Gastroesophageal sphincter (tissue), 4 donors: Measurements from ENCODE around the gene DAB1. TPM values are rescaled to one million over a fixed set of nuclear protein-coding genes. Genes with fewer than 3 reads are reported as not detected.

ENCODE experiments used
- ATAC-seq: fragments of 150-250 bp; one replicate; pipeline ENCODE4 v1.9.1; 2016; ENCODE audit warnings: mild to moderate bottlenecking, moderate library complexity
- H3K27ac ChIP-seq, 4 donors: fragments of 200-600 bp; sonication (generic) in 3 of 4; 1 replicate in 3 of 4; 2 replicates in 1 of 4; pipeline ENCODE4 v1.5.1; 2016 to 2019
- H3K27me3 ChIP-seq: fragments of 200-600 bp; sonication (generic); one replicate; pipeline ENCODE4 v1.5.1; 2019
- H3K36me3 ChIP-seq, 2 donors: fragments of 200-600 bp; sonication (generic); one replicate each; pipeline ENCODE4 v1.5.1; 2019; ENCODE audit warnings: control low read depth in 1 of 2
- H3K4me1 ChIP-seq, 3 donors: fragments of 200-600 bp; sonication (generic); 1 replicate in 2 of 3; 2 replicates in 1 of 3; pipeline ENCODE4 v1.5.1; 2016 to 2019; ENCODE audit warnings: control low read depth in 2 of 3
- H3K4me3 ChIP-seq, 2 donors: fragments of 200-600 bp; sonication (generic); one replicate each; pipeline ENCODE4 v1.5.1; 2019; ENCODE audit warnings: mild to moderate bottlenecking in 1 of 2, moderate library complexity in 1 of 2
- H3K9me3 ChIP-seq, 3 donors: fragments of 200-600 bp; sonication (generic); one replicate each; pipeline ENCODE4 v1.5.1; 2017 to 2019; ENCODE audit warnings: control low read depth in 2 of 3
- CTCF ChIP-seq, 4 experiments: fragments of 200-600 bp in 2 of 4; fragments of 450-650 bp in 2 of 4; sonication (generic) in 1 of 4; IDR thresholded peaks; one replicate each; pipeline ENCODE4 v1.5.1; 2017 to 2019; ENCODE audit warnings: antibody characterized with exemption in 4 of 4, mild to moderate bottlenecking in 2 of 4, moderate library complexity in 2 of 4
- EP300 ChIP-seq: sonication (generic); formaldehyde crosslinking; IDR thresholded peaks from one replicate; pipeline ENCODE4 v1.6.1; 2017; ENCODE audit warnings: antibody characterized with exemption, mild to moderate bottlenecking
- POLR2A ChIP-seq, 2 donors: fragments of 450-650 bp; IDR thresholded peaks; one replicate each; pipeline ENCODE4 v1.6.1; 2017; ENCODE audit warnings: antibody characterized with exemption in 2 of 2, mild to moderate bottlenecking in 2 of 2, moderate library complexity in 1 of 2
- POLR2AphosphoS5 ChIP-seq: sonication (generic); formaldehyde crosslinking; IDR thresholded peaks from one replicate; pipeline ENCODE4 v1.6.1; 2017; ENCODE audit warnings: antibody characterized with exemption
- WGBS, 2 donors: methylation state at CpG; one replicate each; pipeline ENCODE4 v1.1.5; 2018; ENCODE audit warnings: low coverage in 1 of 2; 5-methylcytosine and 5-hydroxymethylcytosine counted together
- total RNA-seq, 4 donors: library from RNA; depleted of rRNA; stranded (reverse); fragments of >200 nt; gene quantifications; one replicate each; pipeline ENCODE4 v1.1.0, GENCODE V29; 2016

DAB1 gene
- total RNA-seq, 4 donors from 2014 or later: 0.47 to 1.6 (median 1.1) TPM

- Histone ChIP-seq H3K9me3 (no peaks in the 10 kb centered on the region), H3K36me3 (no peaks in the 10 kb centered on the region), H3K27ac (no peak overlapping the region), H3K27me3 (no peaks in the 10 kb centered on the region), H3K4me3 (no peak overlapping the region), H3K4me1 (no peaks in the 10 kb centered on the region)
- no peak for TF ChIP-seq CTCF (IDR thresholded peaks at IDR 0.05)
- no peak for TF ChIP-seq EP300
- no peak for TF ChIP-seq POLR2A (IDR thresholded peaks at IDR 0.05)
- no peak for TF ChIP-seq POLR2AphosphoS5
- WGBS, 2 donors: 22 to 43% methylated on average over 3 of the region's 3 CpGs
- no peak for ATAC-seq
Measured at GRCh38 chr1:57131701-57132394, 292.0 kb downstream of the DAB1 start.

GRCh38 chr1:57131257-57131656 is 292.6 kb downstream of the DAB1 start:
- Histone ChIP-seq H3K4me1 (no peaks in the 10 kb centered on the region), H3K4me3 (no peak overlapping the region), H3K27me3 (no peaks in the 10 kb centered on the region), H3K27ac (no peak overlapping the region), H3K9me3 (no peaks in the 10 kb centered on the region), H3K36me3 (no peaks in the 10 kb centered on the region)
- TF ChIP-seq CTCF (IDR thresholded peaks at IDR 0.05): no peak
- no peak for TF ChIP-seq POLR2A (IDR thresholded peaks at IDR 0.05)
- 33 to 45% methylated on average over 1 of the region's 1 CpG for WGBS, 2 donors
- no peak for ATAC-seq

- no peaks in the 10 kb centered on the region for H3K4me1 ChIP-seq
- H3K27ac ChIP-seq: no peak overlapping the region
- H3K4me3 ChIP-seq: no peak overlapping the region
- 87 to 97% methylated on average over 1 to 3 of the region's 4 CpGs for WGBS, 2 donors
- TF ChIP-seq POLR2AphosphoS5 (no peak), CTCF (IDR thresholded peaks at IDR 0.05) (no peak), POLR2A (IDR thresholded peaks at IDR 0.05) (no peak), EP300 (no peak)
- no peaks in the 10 kb centered on the region for H3K36me3 ChIP-seq
- no peaks in the 10 kb centered on the region for H3K9me3 ChIP-seq
- H3K27me3 ChIP-seq: no peaks in the 10 kb centered on the region
- ATAC-seq: no peak
Measured at GRCh38 chr1:57129865-57130264, 294.0 kb downstream of the DAB1 start.

- 100% methylated on average over 5 to 6 of the region's 6 CpGs for WGBS, 2 donors
- H3K27me3 ChIP-seq: no peaks in the 10 kb centered on the region
- no peak overlapping the region for H3K4me3 ChIP-seq
- no peaks in the 10 kb centered on the region for H3K9me3 ChIP-seq
- no peak for ATAC-seq
- no peak overlapping the region for H3K27ac ChIP-seq
- TF ChIP-seq POLR2AphosphoS5 (no peak), EP300 (no peak), POLR2A (IDR thresholded peaks at IDR 0.05) (no peak), CTCF (IDR thresholded peaks at IDR 0.05) (no peak)
- no peaks in the 10 kb centered on the region for H3K36me3 ChIP-seq
- no peaks in the 10 kb centered on the region for H3K4me1 ChIP-seq
Measured at GRCh38 chr1:57127976-57128375, 295.9 kb downstream of the DAB1 start.

GRCh38 chr1:57124768-57125446 is 299.0 kb downstream of the DAB1 start:
- H3K27ac ChIP-seq: no peak overlapping the region
- 66% methylated on average over 3 of the region's 5 CpGs; no CpG with 5 or more reads in 1 of the 2 donors for WGBS, 2 donors
- ATAC-seq: no peak
- no peak for TF ChIP-seq CTCF (IDR thresholded peaks at IDR 0.05)
- TF ChIP-seq POLR2AphosphoS5: no peak
- TF ChIP-seq EP300: no peak
- TF ChIP-seq POLR2A (IDR thresholded peaks at IDR 0.05): no peak
- H3K36me3 ChIP-seq: no peaks in the 10 kb centered on the region
- H3K27me3 ChIP-seq: no peaks in the 10 kb centered on the region
- H3K9me3 ChIP-seq: no peaks in the 10 kb centered on the region
- H3K4me1 ChIP-seq: no peaks in the 10 kb centered on the region
- no peak overlapping the region for H3K4me3 ChIP-seq
